Right lobe of liver (tissue), 6 donors: ENCODE data around the gene TMEM129. TPM values are rescaled to one million over a fixed set of nuclear protein-coding genes. Genes with fewer than 3 reads are reported as not detected.
A peak's percentile ranks its signal among the peaks of the same experiment; 100 is the strongest.

Source experiments
- ATAC-seq, 4 donors: fragments of 200-7000 bp; cut with Tn5 transposase; one replicate each; pipeline ENCODE4 v1.9.1; 2020; ENCODE audit warnings: mild to moderate bottlenecking in 4 of 4, moderate library complexity in 4 of 4
- DNase-seq, 3 donors: peaks; one replicate each; pipeline ENCODE4 v3.0.0-alpha.2; 2020
- H3K27ac ChIP-seq, 3 donors: fragments of 200-600 bp; one replicate each; pipeline ENCODE4 v1.8.0; 2022
- H3K27me3 ChIP-seq, 2 donors: fragments of 200-600 bp; one replicate each; pipeline ENCODE4 v1.8.0; 2022
- H3K36me3 ChIP-seq, 4 donors: fragments of 200-600 bp; sonication (generic) in 1 of 4; one replicate each; pipeline versions ENCODE4 v1.5.1 to v1.8.0; 2017 to 2022; ENCODE audit warnings: control low read depth in 1 of 4
- H3K4me1 ChIP-seq, 4 donors: fragments of 200-600 bp; sonication (generic) in 1 of 4; one replicate each; pipeline versions ENCODE4 v1.5.1 to v1.8.0; 2017 to 2022; ENCODE audit warnings: control low read depth in 1 of 4
- H3K4me3 ChIP-seq, 3 donors: fragments of 200-600 bp; one replicate each; pipeline ENCODE4 v1.8.0; 2022
- H3K9me3 ChIP-seq, 4 donors: fragments of 200-600 bp; sonication (generic) in 1 of 4; one replicate each; pipeline versions ENCODE4 v1.5.1 to v1.8.0; 2017 to 2022; ENCODE audit warnings: control low read depth in 1 of 4
- POLR2A ChIP-seq: fragments of 450-650 bp; IDR thresholded peaks from one replicate; pipeline ENCODE4 v1.6.1; 2017; ENCODE audit warnings: antibody characterized with exemption, mild to moderate bottlenecking
- WGBS: methylation state at CpG from one replicate; pipeline ENCODE4 v1.1.6; 2018; ENCODE audit warnings: low coverage, low lambda C conversion rate; ENCODE audit not compliant: insufficient coverage; ENCODE audit errors: missing lambda C conversion rate; 5-methylcytosine and 5-hydroxymethylcytosine counted together
- intact Hi-C, 2 donors: fragments of 100-400 bp; cut with DNase I; formaldehyde crosslinking; loops; one replicate each; pipeline versions ENCODE4 v1.11.2 to v1.14.1; 2022
- total RNA-seq, 6 experiments: library from RNA; depleted of rRNA in 2 of 6; stranded (reverse); fragments of >200 nt in 2 of 6; fragmentation: NEBNext Ultra II Directional in 3 of 6; extraction: Animal tissue kit (Norgen Biotek cat#: 25700) in 3 of 6; gene quantifications; one replicate each; pipeline versions ENCODE4 v1.1.0 to v1.2.4, GENCODE V29; 2016 to 2023
- TF ChIP-seq, protein P1 (sequence below), 4 donors: fragments of 200-600 bp in 3 of 4; fragments of 450-650 bp in 1 of 4; IDR thresholded peaks; one replicate each; pipeline versions ENCODE4 v1.5.1 to v1.8.0; 2016 to 2022; ENCODE audit warnings: antibody characterized with exemption in 4 of 4, mild to moderate bottlenecking in 2 of 4
- donor health status: DM: no; HTN: yes; CAD: no.
- donor health status: DM: no; HTN: no; CAD: no.
- donor health status: DM: no; HTN: no; CAD: no.
- donor health status: DM: no; HTN: yes; CAD: no.
- donor health status: DM: no; HTN: yes; CAD: no.

The TMEM129 gene
- total RNA-seq, 6 experiments from 2014 or later = 13.8 to 51.0 (median 25.4) TPM

DNA sequence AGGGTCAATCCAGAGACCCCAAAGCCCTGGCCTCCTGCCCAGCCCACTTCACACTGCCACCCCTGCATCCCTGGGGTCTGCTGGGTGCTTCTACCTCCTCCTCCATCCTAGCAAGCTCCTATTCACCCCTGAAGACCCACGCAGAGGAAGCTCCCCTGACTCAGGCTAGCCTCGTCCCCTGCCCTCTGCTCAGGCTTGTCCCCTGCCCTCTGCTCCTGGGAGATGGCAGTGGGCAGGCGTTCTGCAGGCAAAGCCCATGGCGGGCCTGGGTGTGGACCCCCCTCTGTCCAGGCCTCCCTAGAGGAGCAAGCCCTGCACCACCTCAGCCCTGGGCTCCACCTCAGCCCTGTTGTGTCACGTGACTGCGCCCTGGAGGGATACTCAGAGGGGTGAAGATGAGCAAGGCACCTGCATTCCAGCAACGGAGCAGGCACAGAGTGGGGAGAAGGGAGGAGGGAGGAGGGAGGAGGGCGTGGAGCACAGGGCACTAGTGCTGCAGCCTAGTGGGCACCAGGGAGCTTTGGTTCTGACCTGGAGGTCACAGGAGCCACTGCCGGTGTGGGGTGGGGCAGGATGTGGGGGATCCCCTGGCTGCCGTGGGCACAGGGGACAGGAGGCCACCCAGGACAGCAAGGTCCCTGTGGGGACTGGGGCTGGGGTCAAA, 44.4 kb upstream of the TMEM129 start:
- peak in 2 of 4 donors; percentile 8 to 11 for ATAC-seq
- 60% methylated on average over 3 of the region's 10 CpGs for WGBS

DNA sequence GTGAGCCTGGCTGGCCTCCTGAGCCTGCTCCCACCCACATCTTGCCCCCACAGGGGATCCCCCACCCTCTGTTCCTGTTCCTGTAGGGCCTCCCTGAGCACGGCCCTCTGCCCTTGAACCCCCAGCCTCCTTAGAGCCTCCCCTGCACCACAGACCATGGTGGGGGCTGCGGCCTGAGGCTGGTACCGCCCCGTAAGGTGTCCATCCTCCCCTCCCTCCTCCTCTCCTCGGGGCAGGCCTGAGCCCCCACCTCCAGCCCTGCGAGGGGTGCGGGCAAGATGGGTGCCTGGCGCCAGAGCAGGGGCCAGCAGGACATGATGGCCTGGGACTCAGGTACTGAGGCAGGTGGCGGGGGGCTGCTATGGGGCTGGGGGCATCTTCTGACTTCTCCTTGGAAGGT, 43.5 kb upstream of the TMEM129 start:
- WGBS = no CpG with 5 or more reads among the region's 9 CpGs
- Histone ChIP-seq H3K27ac (no peak overlapping the region), H3K9me3 (no peaks in the 10 kb centered on the region), H3K36me3 (no peaks in the 10 kb centered on the region), H3K4me1 (peaks cover 0 to 8% (median 2%) of the 10 kb centered on the region in 4 donors), H3K27me3 (no peaks in the 10 kb centered on the region), H3K4me3 (no peak overlapping the region)
- ATAC-seq = no peak
- no peak for DNase-seq
- no peak for TF ChIP-seq POLR2A
- TF ChIP-seq, protein P1, sequence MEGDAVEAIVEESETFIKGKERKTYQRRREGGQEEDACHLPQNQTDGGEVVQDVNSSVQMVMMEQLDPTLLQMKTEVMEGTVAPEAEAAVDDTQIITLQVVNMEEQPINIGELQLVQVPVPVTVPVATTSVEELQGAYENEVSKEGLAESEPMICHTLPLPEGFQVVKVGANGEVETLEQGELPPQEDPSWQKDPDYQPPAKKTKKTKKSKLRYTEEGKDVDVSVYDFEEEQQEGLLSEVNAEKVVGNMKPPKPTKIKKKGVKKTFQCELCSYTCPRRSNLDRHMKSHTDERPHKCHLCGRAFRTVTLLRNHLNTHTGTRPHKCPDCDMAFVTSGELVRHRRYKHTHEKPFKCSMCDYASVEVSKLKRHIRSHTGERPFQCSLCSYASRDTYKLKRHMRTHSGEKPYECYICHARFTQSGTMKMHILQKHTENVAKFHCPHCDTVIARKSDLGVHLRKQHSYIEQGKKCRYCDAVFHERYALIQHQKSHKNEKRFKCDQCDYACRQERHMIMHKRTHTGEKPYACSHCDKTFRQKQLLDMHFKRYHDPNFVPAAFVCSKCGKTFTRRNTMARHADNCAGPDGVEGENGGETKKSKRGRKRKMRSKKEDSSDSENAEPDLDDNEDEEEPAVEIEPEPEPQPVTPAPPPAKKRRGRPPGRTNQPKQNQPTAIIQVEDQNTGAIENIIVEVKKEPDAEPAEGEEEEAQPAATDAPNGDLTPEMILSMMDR (IDR thresholded peaks at IDR 0.05) = no peak
- intact Hi-C loops = no loop called here

More for the DNA sequence above, 44.4 kb upstream of the TMEM129 start:
- Histone ChIP-seq H3K27ac (no peak overlapping the region), H3K9me3 (no peaks in the 10 kb centered on the region), H3K27me3 (no peaks in the 10 kb centered on the region), H3K36me3 (no peaks in the 10 kb centered on the region), H3K4me1 (peaks cover 0 to 8% (median 2%) of the 10 kb centered on the region in 4 donors), H3K4me3 (no peak overlapping the region)
- no peak for TF ChIP-seq POLR2A
- intact Hi-C loops = no loop called here
- no peak for DNase-seq

DNA sequence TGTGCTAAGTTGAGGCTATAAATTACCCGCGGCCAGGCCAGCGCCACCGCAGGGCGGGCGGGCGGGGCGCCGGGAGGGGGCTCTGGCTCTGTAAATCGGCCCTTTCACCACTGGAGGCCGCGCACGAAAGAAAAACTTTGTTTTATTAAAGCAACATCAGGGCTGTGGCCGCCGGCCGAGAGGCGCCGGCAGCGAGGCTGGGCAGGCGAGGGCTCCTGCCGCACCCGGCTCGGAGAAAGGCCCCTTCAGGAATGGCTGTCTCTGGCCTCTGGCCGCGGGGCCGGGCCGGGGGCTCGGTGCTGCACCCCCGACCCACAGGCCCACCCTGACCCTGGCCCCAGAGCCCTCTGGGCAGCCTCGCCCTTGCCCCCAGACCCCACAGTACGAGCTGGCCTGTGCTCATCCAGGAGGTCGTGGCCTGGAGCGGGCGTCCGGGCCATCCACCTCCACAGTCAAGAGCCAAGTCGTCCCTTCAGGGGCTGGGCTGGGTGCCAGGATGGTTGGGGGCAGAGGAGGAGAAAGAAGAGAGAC, 42.5 kb upstream of the TMEM129 start:
- WGBS = 14% methylated on average over 10 of the region's 36 CpGs
- ATAC-seq = peak; percentile 16 to 41 (median 29)

DNA sequence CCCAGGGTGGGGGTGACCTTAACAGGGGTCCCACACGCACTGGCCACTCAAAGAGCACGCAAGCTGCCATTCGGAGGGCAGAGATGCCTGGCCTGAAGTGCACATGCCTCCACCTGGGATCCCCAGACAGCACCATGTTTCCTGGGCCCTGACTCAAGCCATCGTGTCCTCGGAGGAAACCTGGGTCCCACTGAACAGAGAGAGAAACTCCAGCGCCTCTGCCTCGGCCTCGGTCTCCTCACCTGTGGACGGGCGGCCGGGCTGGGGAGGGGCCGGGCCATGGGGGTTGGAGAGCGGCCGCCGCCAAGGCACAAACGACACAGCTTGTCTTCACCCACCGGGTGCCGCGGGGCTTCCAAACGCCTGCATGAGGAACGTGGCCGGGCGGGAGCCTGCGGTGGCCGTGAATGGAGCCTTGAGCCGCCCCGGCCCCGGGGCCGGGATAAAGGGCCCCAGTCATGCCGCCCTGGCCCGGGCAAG, 42.0 kb upstream of the TMEM129 start:
- WGBS = 0% methylated on average over 2 of the region's 31 CpGs
- ATAC-seq (no peak), DNase-seq (no peak)
- Histone ChIP-seq H3K4me1 (peaks cover 0 to 8% (median 2%) of the 10 kb centered on the region in 4 donors), H3K36me3 (no peaks in the 10 kb centered on the region), H3K27ac (no peak overlapping the region), H3K27me3 (no peaks in the 10 kb centered on the region), H3K9me3 (no peaks in the 10 kb centered on the region), H3K4me3 (no peak overlapping the region)
- intact Hi-C loops = no loop called here
- TF ChIP-seq, protein P1 (IDR thresholded peaks at IDR 0.05) = no peak
- TF ChIP-seq POLR2A = no peak

More for the DNA sequence above, 42.5 kb upstream of the TMEM129 start:
- Histone ChIP-seq H3K36me3 (no peaks in the 10 kb centered on the region), H3K4me3 (no peak overlapping the region), H3K27me3 (no peaks in the 10 kb centered on the region), H3K9me3 (no peaks in the 10 kb centered on the region), H3K27ac (no peak overlapping the region), H3K4me1 (peaks cover 0 to 8% (median 2%) of the 10 kb centered on the region in 4 donors)
- no peak for DNase-seq
- intact Hi-C loops = no loop called here
- TF ChIP-seq POLR2A = no peak
- TF ChIP-seq, protein P1 (IDR thresholded peaks at IDR 0.05) = peak in 2 of 4 donors; percentile 28 to 29
